Measurements from ENCODE around the gene ST6GALNAC2.

The ST6GALNAC2 gene

DNA sequence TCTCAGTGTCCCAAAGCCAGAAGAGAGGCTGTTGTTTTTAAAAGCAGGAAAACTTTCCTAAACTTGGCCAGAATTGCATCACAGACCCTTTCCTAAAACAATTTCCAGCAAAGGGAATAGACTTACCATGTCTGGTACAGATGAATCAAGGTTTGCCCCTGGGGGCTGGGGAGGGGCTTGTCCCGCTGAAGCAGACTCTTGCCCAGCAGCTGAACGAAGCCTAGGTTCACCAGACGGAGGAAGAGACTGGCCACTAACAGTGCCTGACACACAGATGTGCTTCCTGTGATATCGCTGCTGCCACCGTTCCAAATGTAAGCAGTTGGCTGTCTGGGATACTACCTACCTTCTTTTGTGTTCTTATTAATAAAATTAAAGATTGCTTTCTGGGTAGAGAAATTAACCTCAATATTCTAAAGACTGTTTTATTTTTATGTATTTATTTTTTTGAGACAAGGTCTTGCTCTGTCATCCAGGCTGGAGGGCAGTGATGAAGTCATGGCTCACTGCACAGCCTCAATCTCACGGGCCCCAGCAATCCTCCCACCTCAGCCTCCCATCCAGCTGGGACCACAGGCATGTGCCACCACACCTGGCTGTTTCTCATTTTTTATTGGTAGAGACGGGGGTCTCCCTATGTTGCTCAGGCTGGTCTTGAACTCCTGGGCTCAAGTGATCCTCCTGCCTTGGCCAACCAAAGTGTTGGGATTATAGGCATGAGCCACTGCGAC, 32.3 kb downstream of the ST6GALNAC2 start:
- no peak for DNase-seq

DNA sequence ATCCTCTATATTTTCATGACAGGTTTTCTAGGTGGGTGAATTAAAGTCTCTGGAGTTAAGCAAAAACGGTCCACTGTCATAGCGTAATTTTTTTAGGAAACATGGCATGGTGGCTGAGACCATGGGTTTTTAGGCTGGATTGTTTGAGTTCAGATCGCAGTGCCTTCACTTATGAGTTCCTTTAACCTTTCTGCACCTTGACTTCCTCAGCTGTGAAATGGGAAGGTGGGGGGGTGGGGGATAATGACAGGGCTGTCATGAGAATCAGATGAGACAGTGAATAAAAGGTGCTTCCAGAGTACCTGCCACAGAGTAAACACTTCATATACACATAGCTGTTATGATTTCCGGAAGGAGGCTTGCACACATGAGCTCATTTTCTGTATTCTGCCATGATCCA, 34.0 kb downstream of the ST6GALNAC2 start:
- no peak for DNase-seq

DNA sequence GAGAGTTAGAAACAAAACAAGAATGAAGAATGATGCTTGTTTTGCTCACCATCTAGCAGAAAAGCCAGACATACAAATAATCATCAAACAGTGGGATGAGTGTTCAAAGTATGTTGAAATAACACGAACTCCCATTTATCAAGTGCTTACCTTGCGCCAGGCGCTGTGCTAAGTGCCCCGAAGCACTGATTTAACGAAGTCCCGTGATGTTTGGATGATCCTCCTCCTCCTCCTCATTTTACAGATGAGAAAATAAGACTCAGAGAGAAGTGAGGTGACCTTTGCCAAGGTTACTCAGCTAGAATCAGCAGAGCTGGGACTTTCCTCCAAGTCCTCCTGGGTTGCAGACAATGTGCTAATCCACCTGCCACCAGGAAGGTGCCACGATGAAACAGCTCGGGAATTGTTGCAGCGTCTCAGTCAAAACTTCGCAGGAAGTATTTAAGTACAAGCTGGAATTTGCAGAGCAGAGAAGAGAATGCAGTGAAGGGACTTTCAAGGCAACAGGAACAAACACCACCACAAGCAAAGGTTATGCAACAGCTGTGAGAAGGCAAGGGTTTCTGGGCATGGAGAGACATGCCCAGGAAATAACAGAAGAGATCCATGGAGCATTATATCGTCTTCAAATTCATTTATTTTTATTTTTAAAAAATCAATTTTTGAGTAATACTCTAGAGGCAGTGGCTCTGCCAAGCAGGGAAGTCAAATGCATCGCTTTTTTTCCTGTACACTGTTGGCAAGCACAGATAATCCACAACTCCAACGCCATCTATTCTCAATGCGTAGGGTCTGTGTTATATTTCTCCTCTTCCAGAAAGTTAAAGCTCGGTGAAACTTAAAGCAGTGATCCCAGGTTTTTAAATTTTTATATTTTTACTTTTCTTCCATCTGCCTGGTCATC, 34.7 kb downstream of the ST6GALNAC2 start:
- no peak for DNase-seq

DNA sequence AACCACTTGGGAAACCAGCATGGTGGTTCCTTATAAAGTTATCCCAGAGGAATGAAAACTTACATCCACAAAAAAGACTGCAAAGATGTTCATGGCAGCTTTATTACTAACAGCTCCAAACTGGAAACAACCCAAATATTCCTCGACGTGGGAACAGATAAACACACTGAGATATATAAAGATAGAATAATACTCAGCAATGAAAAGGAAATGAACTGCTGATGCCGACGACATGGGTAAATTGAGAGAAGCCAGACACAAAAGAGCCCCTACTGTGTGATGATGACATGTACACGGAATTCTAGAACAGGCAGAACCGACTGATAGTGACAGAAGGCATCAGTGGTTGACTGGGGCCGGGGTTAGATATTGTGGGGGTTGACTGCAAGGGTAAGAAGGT, 36.1 kb downstream of the ST6GALNAC2 start:
- DNase-seq = no peak

DNA sequence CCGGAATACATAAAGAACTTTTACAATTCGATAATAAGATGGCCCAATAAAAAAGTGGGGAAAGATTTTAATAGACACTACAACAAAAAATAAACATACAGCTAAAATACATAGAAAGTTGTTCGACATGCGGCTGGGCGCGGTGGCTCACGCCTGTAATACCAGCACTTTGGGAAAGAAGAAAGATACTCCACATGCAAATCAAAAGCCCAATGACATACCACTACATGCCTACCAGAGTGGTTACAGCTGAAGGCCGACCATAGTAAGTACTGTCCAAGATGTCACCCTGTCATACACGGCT, 36.5 kb downstream of the ST6GALNAC2 start:
- no peak for DNase-seq

DNA sequence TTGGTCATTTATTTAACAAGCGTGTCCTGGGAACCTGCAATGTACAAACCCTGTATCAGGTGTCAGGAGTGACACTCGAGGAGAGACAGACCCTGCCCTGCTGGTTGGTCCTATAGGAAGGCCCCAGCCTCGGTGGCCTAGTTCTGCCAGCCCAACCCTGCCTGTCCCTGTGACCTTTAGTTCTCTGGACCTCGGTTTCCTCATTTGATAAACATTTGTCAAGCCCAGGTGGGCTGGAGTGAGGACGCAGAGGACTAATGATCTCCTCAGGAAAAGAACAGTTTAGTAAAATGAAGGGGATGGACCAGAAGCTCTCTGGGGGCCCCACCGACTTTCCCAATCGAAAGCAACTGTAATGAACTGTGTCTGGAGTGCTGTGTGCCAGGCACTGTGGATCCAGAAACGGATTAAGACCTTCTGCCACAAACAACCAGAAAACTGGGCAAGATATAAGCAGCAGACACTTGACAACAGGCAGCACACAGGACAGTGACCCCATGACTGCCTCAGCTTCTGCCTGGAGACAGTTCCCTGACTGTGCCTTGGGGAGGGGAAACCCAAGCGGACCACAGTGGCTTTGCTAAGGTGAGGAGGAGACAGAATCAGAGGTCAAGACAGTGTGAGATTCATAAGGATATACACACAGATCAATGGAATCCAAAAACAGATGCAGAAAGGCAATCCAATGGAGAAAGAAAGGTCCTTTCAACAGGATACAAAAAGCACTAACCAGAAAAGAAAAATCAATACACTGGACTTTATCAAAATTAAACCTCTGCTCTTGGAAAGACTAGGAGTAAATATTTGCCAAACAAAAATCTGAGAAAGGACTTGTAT, 37.1 kb downstream of the ST6GALNAC2 start:
- no peak for DNase-seq

DNA sequence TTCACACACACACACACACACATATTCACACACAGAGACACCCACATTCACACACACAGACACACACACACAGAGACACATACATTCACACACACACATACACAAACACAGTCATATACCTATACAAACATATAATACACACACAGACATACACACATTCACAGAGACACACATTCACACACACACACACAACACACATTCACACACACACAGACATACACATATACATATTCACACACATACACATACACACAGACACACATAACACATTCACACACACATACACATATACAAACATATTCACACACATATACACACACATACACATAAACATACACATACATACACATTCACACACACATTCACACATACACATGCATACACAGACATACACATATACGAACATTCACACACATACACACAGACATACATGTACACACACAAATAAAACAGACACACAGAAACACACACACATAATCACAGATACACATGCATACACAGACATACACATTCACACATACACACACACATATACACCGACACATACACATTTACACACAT, 37.9 kb downstream of the ST6GALNAC2 start:
- no peak for DNase-seq

DNA sequence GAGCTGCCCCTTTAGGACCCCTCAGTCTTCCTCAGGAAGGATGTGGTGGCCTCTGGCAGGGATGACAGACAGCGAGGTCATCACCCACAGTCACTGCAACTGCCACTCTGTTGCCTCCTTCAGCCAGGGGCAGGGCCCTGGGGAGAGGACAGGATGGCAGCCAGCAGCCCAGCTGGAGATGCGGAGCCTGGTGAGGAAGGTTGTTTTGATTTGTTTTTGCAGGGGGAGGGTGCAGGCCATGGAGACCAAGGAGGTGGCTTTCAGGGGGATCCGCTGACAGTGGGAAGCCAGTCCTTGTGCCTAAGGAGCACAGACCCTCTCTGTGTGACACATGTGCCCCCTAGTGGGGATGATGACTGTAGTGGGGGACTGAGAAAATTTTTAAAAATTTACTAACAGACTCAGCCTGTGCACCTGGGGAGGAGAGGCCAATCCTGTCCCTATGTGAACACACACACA, 38.4 kb downstream of the ST6GALNAC2 start:
- DNase-seq = peak; percentile 49

DNA sequence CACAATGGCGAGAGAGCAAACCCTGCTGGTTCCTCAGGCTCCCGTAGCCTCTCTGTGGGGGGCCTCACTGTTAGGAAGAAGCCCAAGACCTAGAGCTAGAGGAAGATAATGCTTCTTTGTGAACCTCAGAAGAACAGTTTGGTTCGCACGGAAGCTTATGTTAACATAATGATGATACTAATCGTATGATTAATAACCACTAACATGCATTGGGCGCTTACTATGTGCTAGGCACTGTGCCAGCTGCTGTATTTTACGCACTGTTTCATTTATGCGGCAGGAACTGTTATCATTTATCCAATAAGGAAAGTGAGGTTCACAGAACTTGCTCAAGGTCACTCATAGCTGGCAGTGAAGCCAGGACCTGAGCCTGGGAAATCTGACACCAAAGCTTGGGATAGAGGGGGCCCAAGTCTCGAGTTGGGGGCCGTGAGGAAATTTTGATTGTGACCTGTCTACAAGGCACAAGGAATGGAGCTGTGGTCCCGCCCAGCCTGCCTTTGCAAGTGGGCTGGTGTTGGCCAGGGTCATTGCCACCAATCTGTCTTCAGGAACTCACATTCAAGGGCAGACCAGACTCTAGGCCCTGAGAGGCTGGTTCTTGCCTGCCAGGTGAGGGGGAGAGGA, 39.0 kb downstream of the ST6GALNAC2 start:
- DNase-seq = no peak

DNA sequence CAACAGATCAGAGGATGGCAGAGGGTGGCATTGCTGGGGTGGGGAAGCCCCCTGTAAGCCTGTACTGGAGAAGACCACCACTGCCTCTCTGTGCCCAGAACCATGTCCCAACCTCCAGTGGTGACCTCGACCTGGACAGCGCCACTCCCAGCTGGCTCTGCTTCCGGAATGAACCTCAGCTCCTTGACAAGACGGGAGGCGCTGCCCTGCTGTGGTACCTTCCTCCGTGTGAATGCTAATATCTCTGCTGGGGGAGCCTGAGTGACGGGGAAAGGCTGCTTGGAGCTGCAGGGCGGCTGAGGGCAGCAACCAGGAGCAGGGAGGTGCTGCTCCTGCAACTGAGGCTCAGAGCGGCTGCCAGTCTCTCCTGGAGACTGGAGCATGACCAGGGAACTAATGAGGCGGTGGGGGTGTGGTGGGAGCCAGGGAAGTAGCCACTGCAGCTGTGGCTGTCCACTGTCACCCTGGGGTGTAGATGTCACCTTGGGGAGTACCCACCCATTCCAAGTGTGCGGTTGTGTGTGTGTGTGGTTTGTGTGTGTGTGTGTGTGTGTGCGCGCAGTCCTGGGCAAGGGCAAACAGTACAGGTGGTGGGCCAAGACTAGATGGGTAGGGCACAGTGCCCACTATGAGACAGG, 39.6 kb downstream of the ST6GALNAC2 start:
- no peak for DNase-seq

DNA sequence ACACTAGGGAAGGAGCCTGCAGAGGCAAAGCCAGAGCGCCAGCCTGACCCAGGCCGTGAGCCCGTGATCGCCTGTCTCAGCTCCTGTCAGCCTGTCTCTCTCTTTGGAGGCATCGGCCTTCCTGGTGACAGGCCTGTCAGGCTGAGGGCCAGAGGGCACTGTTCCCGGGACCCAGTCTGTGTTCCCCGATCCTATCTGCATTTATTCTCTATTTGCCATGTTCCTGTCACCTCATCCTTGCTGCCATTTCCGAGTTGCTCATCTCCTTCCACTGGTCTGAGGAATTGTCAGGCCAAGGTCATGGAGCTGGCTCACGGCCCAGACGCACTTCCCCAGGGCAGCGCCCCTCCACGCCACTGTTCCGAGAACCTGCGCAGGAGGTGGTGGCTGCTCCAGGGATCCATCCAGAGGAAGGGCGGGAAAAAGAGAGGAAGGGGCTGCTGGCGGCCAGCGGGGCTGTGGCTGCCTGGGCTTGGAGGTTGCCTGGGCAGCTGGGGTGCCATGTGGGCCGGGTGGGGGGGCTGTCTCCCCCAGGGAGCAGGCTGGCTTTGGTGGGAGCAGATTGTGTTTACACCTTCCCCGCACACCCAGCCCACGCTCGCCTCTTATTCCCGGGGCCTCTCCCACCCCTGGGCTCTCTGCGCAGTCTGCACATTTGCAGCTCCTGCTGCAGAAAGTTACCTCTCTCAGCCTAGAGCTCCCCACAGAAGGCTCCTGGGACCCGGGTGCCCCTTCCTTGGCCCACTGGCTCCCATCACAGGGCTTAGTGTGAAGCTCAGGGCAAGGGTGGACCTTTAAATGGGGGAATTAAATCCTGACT, 40.9 kb downstream of the ST6GALNAC2 start:
- no peak for DNase-seq

DNA sequence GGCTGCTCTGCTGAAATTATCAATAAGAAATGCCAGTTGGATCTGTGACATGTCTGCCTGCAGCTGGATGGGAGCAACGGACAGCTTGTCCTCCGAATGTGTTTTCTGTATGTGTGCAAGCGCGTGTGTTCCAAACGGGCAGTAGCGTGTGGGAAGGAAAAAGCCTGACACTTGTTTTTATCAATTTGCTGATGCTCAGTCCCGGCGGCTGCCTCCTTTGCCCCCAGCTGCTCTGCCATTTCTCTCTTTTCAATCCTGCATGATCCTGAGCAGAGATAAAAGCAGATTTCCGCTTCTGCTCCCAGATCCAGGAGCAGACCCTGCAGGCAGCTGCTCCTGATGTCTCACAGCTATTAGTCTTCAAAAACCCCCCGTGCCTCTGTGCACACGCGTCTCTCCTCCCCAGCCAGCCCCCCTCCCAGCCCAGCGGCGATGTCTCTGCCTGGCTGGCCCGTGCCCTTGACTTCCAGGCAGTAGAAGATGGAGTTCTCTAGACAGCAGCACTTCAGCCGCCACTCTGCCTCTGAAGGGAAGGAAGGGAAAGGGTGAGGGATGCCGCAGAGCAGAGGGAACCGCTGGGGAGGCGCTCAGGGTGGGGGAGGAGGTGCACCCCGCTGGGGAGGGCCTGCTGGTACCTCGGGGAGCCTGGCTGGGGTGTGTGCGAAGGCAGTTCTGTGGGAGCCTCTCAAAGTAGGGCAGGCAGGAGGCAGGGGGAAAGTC, 41.7 kb downstream of the ST6GALNAC2 start:
- DNase-seq = no peak

DNA sequence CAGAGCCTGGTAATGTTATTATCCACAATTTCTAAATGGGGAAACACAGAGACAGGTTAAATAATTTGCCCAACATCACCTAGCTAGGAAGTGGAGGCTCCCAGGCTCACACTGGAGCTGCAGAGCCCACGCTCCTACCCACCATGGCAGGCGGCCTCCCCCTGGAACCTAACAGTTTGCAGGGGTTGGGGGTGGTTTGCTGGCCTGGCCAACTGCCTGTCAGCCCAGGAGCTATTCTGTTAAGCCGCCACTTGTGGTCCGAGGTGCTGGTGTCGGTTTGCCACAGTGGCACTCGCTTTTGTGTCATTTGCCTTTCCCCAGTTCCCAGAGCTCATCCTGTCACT, 42.2 kb downstream of the ST6GALNAC2 start:
- DNase-seq = no peak

DNA sequence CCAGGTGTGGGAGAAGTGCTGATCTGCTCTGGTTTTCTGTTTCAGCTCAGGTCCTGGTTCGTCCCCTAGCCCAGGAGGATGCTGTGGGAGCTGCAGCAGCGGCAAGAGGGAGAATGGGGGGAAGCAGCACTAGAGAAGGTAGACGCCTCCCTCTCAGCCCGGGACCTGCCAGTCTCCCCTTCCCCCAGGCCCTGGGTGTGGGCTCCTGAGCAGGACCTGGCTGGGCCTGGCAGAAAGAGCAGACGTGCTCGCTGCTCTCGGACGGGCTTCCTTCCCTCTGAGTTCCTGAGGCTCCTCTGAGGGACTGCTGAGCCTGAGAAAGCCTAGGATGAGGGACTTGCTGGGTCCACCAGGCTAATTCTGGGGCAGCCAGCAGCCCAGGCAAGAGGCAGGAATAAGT, 42.7 kb downstream of the ST6GALNAC2 start:
- no peak for DNase-seq

DNA sequence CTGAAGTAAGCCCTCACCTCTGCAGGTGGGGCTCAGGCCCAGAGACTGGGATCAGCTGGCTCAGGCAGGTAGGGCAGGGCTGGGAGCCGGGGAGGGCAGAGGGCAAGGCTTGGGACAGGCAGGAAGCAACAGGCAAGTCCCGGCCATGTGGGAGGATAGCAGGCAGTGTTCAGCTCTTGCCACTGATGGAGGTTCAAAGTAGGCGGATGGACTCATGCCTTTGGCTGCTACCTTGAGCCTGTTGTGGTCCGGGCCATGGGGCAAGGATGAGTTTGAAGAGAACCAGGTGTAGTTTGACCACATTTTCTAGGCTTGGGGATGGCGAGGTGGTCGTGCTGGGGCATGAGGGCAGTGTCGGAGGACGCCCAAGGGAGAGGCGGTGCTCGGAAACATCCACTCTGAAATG, 43.1 kb downstream of the ST6GALNAC2 start:
- no peak for DNase-seq

DNA sequence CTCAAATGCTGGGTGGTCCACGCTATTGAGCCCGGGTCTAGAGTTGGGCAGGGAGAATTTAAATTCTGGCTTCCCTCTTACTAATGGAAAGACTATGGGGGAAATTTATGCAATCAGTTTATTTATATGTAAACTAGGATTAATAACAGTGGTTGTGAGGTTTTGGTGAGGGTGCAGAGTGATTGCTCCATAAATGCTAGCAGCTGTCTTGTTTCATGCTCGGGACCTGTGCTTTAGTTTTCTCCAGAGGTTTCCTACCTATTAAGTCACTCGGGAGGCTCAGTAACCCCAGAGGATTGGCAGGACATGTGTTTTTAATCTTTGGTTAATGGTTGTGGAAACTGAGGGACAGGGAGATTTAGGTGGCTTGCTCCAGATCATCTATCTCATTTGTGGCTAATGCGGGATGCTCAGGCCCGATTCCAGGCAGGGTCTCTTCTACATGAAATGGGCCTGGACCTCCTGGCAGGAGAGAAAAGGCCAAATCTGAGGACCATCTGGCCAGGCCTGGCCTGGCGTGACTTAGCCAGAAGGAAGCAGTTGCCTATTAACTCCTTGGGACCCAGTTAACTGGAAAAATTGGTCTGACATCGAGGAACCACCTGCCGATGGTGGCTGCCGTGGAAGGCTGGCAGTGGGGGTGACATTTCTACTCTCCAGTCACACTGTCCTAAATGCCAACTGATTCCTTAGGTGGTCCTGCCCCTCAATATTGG, 43.8 kb downstream of the ST6GALNAC2 start:
- DNase-seq = no peak

DNA sequence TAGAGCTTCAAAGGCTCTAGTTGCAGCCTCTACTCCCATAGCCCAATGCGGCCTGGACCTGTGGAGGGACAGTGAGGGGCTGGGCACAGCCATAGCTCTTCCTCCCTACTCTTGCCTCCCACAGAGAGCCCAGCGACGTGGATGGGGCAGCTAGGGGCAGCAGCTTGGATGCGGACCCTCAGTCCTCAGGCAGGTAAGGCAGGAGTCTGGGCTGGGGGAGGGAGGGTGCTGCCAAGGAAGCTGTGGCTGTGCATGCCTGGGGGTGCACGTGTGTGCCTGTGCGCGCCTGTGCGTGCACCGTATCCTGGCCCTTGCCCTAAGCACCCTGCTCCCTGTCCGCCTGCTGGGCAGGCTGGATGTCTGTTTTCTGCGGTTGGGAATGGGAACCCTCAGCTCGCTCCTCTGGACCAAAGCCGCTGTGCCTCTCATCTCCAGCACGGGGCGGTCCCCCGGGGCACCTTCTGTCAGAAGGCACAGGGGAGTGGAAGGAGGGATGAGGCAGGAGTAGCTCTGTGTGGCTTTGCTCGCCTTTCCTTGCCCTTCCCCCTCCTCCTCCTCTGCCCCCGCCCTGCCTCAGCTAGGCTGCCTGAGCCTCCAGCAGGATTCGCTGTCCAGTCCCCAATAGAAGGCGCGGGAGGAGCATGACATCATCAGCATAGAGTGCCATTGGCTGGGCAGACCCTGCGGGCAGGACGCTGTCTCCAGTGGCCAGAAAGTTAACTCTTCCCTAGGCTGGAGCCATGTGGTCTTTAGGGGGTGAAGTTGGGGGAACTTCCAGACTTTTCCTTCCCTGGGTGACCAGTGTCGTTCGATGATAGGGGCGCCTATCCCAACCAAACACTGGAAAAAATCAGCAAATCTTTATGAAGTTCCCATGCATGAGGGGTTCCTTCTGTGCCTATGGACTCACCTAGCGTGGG, 45.0 kb downstream of the ST6GALNAC2 start:
- no peak for DNase-seq

DNA sequence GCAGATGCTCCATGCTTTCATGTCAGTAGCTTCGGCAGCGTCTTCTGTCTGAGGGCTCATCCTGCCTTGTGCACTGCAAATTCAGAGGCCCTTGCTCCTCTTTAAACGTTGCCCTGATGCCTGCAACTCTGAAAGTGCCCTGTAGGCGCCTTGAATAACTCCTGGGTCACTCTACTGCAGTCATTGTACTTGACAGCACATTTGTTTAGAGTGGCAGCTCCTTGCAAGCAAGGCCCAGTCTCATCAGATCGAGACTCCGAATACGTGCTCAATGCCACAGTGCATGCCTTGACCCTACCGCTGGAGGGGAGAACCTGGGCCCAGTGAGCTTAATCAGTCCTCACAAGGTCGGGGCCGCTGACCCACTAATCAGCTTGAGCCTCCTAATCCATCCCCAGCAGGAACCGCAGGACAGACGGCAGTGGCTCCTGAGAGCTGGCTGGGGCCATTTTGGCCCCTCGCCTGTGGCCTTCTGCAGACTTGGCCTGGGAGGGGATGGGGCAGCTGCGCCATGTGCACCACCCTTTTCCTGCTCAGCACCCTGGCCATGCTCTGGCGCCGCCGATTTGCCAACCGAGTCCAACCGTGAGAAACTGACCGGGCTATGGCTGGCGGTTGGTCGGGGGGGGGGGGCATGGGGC, 45.9 kb downstream of the ST6GALNAC2 start, which contains the start of gene PRCD:
Gene PRCD (plus strand): TSS at position 414 of the 641 bp plus-strand sequence. CDS start 98 bp downstream, at position 512.
- DNase-seq = no peak

All from T-helper 9 cell (primary cell).